HG02884 (cell line): Measurements from ENCODE around the gene GLRX.
"Not testable (repeated sequence)": the region's sequence is repeated elsewhere in the genome, so short reads cannot be mapped to it uniquely, and the experiment has no call there.

ENCODE experiments used
- ATAC-seq: cut with Tn5 transposase; IDR thresholded peaks from one replicate; pipeline ENCODE4 v1.9.1; 2021; ENCODE audit warnings: mild to moderate bottlenecking, moderate library complexity; ENCODE audit not compliant: unreplicated experiment

GLRX gene

DNA sequence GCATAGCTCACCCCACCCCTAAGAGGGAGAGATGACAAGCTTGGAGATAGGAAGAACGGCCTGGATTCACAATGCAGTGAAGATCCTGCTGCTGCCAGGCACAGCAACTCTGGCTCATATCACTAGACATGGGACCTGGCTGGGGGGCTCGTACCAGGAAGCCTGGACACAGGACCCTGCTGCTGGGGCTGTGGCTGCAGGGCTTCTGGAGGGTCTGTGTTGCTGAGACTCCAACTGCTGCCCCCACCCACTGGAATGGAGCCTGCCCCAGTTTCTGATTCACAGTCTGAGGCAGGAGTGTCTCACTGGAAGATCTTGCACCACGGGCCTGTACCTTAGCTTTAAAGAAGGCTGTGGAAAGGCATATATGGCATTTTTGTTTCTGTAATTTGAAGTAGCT is 31.0 kb upstream of the GLRX start:
- ATAC-seq = no peak

GRCh38 chr5:95852567-95852966 is 30.0 kb upstream of the GLRX start:
- ATAC-seq = no peak

- not testable (repeated sequence) for ATAC-seq
Measured at GRCh38 chr5:95851141-95851540, 28.6 kb upstream of the GLRX start.

DNA sequence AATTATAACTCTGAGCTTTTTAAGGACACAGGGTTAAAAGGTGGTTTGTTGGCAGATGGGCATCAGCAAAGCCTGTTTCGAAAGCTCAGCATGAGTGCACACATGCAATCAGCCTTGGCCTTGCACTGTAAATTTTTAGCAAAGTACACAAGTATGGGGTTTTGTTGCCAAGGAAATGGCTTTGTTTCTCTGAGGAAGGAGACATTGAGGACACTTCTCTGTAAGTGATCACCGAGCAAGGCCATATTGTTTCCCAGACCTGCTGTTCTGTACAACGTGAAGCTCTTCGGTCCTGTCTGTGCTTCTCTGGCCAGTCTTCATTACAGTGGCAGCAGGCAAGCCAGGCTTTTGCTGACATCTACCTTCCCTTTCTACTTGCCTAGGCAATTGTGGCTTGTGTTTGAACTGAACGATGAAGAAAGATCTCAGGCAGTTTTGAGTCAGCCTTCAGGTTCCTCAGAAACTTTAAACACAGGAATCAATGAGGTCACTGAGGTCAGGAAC is 27.9 kb upstream of the GLRX start:
- no peak for ATAC-seq

DNA sequence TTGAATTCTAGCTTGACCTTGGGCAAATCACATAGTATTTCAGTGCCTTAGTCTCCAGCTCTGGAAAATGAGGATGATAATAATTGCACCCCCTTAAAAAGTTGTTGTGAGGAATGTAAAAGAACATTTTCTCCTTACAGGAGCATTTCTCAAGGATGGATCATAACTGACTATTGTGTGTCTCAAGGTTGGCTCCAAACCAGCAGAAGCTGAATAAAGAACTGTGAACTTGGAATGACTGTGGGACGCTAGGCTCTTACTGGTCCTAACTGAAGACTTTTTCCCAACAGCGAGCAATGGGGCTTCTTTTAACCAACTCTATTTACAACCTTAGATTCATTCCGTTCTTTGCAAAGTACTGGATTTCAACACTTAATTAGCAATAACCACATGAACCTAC is 26.2 kb upstream of the GLRX start:
- no peak for ATAC-seq

GRCh38 chr5:95847261-95847592 is 24.7 kb upstream of the GLRX start:
- no peak for ATAC-seq

DNA sequence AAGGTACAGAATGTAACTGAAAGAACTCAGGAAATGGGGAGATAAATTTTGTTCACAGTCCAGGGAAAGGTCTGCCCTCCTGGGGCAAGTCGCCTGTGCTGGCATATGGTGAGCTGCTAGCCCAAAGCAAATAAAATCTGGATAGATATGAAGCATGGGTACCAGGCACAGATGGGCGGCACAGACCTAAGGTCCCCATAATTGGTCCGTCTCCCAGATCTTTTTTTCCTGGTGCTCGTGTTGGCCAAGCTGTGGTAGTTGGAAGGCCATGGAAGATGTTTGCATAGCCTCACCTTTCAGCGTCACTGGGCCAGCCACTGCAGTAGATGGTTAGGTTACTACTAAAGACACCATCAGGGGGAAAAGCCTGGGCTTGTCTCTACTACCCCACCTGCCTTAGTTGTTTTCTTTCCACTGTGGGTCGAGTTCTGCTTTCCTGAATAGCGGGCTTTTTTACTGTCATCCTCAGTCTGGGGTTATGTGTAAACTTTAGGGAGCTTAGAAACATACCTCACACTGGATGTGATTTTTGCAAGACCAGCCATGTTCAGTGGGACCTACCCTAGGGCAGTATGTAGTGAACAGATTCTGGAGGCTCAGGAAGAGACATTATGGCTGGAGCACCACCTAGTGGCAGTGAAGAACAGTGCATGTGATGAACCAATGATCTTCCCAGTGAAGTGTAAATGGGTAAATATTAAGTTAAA is 24.2 kb upstream of the GLRX start:
- peak; percentile 47 for ATAC-seq

DNA sequence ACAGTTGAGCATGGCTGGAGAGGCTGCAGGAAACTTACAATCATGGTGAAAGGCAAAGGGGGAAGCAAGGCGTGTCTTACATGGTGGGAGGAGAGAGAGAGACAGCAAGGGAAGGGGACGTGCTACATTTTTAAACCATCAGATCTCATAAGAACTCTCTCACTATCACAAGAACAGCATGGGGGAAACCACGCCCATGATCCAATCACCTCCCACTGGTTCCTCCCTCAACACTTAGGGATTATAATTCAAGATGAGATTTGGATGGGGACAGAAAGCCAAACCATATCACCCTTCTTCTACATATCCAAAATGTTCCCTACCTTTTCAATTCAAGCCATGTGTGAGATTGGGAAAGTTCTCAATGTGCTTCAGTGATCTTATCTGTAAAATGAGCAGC is 22.9 kb upstream of the GLRX start:
- no peak for ATAC-seq

GRCh38 chr5:95843733-95844223 is 21.3 kb upstream of the GLRX start:
- no peak for ATAC-seq

DNA sequence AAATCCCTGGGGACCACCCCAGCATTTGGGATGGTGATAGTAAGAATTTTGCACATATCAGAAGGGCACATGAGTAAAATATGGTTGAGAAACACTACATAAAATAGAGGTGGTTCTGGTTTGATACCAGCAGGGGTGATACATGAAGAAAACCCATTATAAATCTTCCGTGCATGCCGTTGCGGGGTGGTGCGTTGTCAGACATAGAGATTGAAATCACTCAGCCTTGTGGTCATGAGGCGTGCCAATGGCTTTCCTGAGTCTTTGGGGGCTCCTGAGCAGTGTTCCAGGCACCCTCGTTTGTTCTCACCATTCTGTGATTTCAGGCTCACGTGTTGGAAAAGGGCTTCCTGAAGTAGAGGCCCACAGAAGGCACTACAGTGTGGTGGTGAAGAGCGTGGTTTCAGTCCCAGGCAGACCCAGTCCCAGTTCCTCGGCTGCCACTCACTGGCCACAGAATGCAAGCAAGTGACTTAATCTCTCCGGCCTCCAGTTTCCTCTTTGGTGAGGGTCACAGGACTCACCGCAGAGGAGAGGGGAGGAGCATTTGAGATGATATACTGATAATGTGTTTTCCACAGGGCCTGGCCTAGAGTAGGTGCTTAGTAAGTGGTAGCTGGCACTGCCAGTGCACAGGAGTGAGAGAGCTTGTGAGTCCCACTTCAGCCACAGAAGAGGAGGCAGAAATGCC is 20.5 kb upstream of the GLRX start:
- ATAC-seq = peak; percentile 90

DNA sequence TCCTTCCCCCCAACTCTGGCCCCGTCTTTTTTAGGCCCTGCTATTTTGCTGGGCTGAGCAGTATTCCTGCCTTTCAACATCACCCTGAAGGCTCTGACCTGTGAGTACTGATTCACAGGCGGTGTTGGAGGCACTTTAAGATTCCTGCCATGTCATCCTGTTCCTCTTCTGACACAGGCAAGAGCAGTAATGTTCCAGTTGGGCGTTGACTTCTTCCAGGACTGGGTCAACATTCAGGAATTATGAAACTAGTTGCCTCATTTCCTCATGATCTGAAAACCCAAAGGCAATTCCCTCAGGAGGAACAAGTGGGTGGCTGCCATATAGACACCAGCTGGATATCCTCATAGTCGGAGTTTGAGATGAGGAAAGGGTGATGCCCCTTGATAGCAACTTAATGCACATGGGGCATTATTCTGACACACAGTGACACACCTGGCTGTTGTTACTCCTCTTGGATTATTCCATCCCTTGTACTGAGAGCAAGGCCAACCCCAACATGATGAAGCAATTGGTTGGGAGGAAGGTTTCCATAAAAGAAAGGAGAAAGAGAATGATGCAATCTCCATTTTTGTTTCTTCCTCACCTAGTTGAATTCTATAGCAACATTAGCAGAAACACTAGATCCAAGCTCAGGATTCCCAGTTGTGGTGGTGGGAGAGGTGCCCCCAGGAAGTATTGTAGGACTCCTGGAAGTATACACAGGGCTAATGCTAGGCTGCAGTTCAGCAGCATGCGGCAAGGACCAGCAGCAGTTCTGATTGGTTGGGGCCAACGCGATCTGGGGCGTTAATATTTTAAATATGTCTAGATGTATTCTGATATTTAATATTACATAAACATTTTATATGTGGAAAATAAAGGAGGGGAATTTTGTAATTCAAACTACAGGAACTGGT is 19.6 kb upstream of the GLRX start:
- ATAC-seq = no peak

DNA sequence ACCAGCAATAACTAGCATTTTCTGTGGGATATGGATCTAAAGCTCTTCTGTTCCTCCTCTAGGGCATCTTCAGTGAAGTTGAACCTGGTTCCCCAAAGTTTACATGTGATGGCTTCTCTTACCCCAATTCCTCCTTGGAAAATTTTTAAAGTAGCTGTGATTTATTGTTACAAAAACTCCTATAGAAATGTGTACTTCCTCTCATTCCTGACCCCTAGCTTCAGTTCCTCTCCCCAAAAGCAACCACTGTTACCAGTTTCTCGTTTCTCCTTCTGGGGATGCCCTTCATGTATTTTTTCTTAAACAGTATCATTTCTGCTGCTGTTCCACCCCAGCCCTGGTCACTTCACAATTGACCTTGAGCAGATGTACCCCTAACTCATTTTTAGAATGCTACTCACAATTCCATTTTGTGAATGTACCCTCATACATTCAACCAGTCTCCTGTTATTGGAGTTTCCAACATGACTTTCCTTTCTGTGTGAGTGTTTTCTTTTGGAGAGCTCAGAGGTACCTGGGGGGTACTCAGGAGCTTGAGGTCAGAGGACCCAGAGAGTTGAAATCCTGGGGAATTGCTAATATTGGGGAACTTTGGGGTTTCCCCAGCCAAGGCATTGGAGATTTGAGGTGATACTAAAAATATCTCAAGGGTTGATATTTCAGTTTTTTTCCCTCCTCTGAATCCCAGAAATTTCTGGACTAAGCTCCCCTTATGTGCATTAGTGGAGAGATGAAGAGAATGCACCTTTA is 18.6 kb upstream of the GLRX start:
- ATAC-seq = no peak

GRCh38 chr5:95839658-95840057 is 17.1 kb upstream of the GLRX start:
- ATAC-seq = no peak

DNA sequence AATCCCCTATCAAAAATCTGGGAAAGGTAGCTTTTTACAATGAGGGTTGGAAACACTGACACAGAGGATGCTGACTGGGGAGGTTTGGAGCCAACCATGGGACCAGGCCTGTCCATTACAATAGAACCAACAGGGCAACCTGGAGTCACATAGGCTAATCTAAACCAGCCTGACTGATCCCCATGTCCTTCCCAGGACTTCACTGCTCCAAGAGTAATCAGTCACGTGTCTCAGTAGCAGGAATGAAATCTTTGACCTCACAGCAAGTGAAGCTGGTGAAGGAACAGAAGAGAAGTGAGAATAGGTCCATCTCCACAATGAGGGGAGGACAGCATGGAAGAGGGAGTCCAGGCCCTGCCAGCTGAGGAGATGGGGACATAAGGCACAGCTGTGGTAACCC is 16.0 kb upstream of the GLRX start:
- ATAC-seq = no peak

- ATAC-seq = no peak
Measured at GRCh38 chr5:95838001-95838520, 15.5 kb upstream of the GLRX start.

DNA sequence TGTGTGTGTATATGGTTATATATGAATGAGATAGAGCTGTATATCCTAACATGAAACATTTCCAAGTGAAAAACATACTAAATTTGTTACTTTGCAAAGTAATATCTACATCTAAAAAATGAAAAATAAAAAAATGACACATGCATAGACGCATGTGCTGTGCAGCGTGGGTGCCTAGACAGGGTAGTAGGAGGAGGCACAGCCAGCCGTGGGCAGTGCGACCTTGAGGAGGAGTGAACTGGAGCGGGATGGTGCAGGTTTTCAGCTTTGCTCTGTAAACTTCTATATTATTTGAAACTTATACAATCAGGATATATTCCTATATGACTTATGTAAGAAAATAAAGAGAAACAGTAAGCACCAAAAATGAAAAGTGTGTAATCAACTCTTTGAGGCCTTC is 15.0 kb upstream of the GLRX start:
- no peak for ATAC-seq

- not testable (repeated sequence) for ATAC-seq
Measured at GRCh38 chr5:95836971-95837370, 14.4 kb upstream of the GLRX start.

GRCh38 chr5:95836544-95836943 is 14.0 kb upstream of the GLRX start:
- ATAC-seq = peak; percentile 22

DNA sequence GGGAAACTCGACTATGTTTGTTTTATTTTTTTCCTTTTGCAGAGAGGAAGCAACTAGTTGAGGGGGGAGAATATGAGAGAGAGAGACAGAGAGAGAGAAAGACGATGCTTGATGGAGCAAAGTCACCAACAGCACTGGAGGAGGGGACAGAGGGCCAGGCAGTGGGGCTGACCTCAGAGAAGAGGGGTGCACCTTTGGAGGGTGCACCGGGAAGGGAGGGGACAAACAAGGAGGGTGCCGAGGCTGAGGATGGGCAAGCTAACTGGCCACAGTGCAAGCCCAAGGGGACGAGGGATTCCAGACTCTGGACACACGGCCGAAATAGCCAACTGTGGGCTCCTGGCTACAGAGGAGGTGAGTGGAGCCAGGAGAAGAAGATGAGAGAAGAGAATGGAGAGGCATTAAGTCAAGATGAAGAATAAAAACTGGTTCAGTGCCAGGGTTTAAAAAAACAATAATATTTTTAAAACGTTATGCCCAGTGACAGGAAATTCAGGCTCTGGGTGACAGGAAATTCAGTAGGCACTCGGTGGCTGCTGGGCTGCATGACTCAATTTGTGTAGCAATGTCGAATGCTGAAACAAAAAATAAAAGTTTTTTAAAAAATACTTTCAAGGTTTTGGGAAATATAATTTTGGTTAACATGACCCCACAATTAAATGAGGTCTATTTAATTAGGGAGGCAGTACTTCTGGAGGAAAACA is 13.3 kb upstream of the GLRX start:
- no peak for ATAC-seq

DNA sequence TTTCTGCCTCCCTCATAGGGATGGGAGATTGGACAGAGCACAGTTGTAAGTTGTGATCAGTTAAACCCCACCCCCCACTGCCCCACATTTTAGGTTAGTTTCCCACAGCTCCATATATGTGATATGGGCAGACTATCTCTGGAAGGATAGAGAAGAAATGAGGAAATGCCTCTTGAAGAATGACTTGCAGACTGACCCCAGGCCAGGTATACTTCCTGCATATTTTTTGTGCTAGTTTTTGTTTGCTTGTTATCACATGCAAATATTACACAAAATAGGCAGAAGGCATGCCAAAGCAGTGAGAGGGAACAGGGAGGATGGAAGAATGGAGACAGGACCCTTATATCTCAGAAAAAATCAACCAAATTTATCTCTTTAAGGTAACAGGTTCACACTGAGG is 10.1 kb upstream of the GLRX start:
- no peak for ATAC-seq
